Measurements from ENCODE around the gene STN1.

The STN1 gene

GRCh38 chr10:103834436-103835095, 83.4 kb downstream of the STN1 start:
- Histone ChIP-seq H3K9me3 (ENCODE audit: control insufficient read depth in 1 of 2, low read length in 2 of 2) (peaks cover 0 to 5% of the 10 kb centered on the region in 2 donors), H3K4me1 (ENCODE audit: control insufficient read depth in 1 of 2, insufficient read depth in 2 of 2, low read length in 2 of 2) (peaks cover 43 to 44% of the 10 kb centered on the region in 2 donors), H3K9ac (ENCODE audit: low read depth in 1 of 2, low read length in 2 of 2) (peak overlapping the region in 1 of 2 donors; percentile 4), H3K4me3 (ENCODE audit: low read depth in 1 of 2, low read length in 2 of 2) (no peak overlapping the region), H3K36me3 (ENCODE audit: control insufficient read depth in 1 of 2, insufficient read depth in 2 of 2, low read length in 2 of 2) (no peaks in the 10 kb centered on the region), H3K27me3 (ENCODE audit: control insufficient read depth in 1 of 2, insufficient read depth in 2 of 2, low read length in 2 of 2) (no peaks in the 10 kb centered on the region), H3K27ac (ENCODE audit: low read depth, low read length) (no peak overlapping the region)

- peak overlapping the region in 1 of 2 donors; percentile 4 for H3K9ac ChIP-seq (ENCODE audit: low read depth in 1 of 2, low read length in 2 of 2)
- peaks cover 0 to 5% of the 10 kb centered on the region in 2 donors for H3K9me3 ChIP-seq (ENCODE audit: control insufficient read depth in 1 of 2, low read length in 2 of 2)
- H3K36me3 ChIP-seq (ENCODE audit: control insufficient read depth in 1 of 2, insufficient read depth in 2 of 2, low read length in 2 of 2): no peaks in the 10 kb centered on the region
- H3K27me3 ChIP-seq (ENCODE audit: control insufficient read depth in 1 of 2, insufficient read depth in 2 of 2, low read length in 2 of 2): no peaks in the 10 kb centered on the region
- H3K27ac ChIP-seq (ENCODE audit: low read depth, low read length): no peak overlapping the region
- peaks cover 44% of the 10 kb centered on the region in 2 donors for H3K4me1 ChIP-seq (ENCODE audit: control insufficient read depth in 1 of 2, insufficient read depth in 2 of 2, low read length in 2 of 2)
- no peak overlapping the region for H3K4me3 ChIP-seq (ENCODE audit: low read depth in 1 of 2, low read length in 2 of 2)
Measured at GRCh38 chr10:103833731-103834365, 84.1 kb downstream of the STN1 start.

- peaks cover 0 to 5% of the 10 kb centered on the region in 2 donors for H3K9me3 ChIP-seq (ENCODE audit: control insufficient read depth in 1 of 2, low read length in 2 of 2)
- no peak overlapping the region for H3K9ac ChIP-seq (ENCODE audit: low read depth in 1 of 2, low read length in 2 of 2)
- no peak overlapping the region for H3K27ac ChIP-seq (ENCODE audit: low read depth, low read length)
- H3K27me3 ChIP-seq (ENCODE audit: control insufficient read depth in 1 of 2, insufficient read depth in 2 of 2, low read length in 2 of 2): no peaks in the 10 kb centered on the region
- no peak overlapping the region for H3K4me3 ChIP-seq (ENCODE audit: low read depth in 1 of 2, low read length in 2 of 2)
- no peaks in the 10 kb centered on the region for H3K36me3 ChIP-seq (ENCODE audit: control insufficient read depth in 1 of 2, insufficient read depth in 2 of 2, low read length in 2 of 2)
- peaks cover 47 to 50% of the 10 kb centered on the region in 2 donors for H3K4me1 ChIP-seq (ENCODE audit: control insufficient read depth in 1 of 2, insufficient read depth in 2 of 2, low read length in 2 of 2)
Measured at GRCh38 chr10:103832806-103833205, 85.2 kb downstream of the STN1 start.
